DMS 273 (cell line): Measurements from ENCODE around the gene SETD4.

ENCODE experiments used
- DNase-seq: peaks from one replicate; lab custom pipeline; 2025; ENCODE audit not compliant: unreplicated experiment; lab: John Stamatoyannopoulos, UW

Gene SETD4

DNA sequence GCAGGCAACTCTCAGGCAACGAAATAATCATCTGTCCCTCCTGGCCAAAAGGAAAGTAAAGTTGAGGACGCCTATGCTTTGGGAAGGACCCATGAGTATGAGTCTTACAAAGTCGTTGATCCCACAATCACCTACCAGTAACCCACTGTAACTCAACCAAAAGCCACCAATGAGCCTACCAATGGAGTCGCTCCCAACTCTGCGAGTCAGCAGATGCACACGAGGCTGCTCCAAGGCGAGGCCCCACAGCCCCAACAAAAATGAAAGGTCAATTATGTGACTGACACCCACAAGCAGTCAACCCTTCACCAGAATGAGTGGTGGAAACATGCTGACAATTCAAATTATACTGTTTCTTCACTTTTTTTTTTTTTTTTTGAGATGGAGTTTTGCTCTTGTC, 12.0 kb downstream of the SETD4 start:
- no peak for DNase-seq

GRCh38 chr21:36047139-36047538, 13.2 kb downstream of the SETD4 start:
- no peak for DNase-seq

GRCh38 chr21:36045993-36046392, 14.3 kb downstream of the SETD4 start:
- DNase-seq: no peak

DNA sequence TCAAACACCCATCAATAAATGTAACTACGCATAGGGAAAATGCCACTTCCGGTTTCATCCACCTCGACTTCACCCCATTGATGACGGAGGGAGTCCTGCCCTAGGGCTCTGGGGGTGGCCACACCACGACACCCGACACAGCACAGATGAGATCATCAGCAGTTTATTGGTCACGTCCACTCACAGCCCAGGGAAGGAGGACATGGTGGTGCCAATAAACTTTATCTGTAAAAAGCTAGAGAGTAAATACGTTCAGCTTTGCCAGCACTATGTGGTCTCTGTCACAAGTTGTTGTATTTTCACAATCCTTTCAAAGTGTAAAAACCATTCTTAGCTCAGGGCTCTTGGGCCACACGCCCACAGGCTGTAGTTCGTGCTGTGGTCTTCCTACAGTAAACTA, 16.3 kb downstream of the SETD4 start:
- no peak for DNase-seq

- no peak for DNase-seq
Observed at GRCh38 chr21:36041910-36042309, 18.4 kb downstream of the SETD4 start.

GRCh38 chr21:36040389-36040788, 19.9 kb downstream of the SETD4 start:
- no peak for DNase-seq

DNA sequence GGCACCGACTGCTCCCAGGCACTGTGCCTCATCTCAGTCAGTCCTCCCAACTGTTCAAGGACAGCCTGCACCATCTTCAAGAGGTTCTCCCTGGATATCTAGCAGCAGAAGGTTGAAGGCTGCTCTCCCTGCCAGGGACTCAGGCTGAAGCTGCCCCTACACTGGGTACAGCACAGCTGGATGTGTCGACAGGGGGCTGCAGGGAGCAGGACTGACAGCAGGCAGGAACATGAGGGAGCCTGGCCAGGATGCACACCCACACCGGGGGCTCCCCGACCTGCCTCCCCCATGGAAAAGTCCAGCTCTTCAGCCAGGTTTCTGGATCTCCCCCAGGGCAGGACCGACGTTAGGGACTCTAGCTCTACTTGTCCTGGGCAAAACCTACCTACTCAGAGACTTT, 20.5 kb downstream of the SETD4 start:
- no peak for DNase-seq

GRCh38 chr21:36038701-36039497, 21.4 kb downstream of the SETD4 start:
- DNase-seq: no peak

- peak; percentile 23 for DNase-seq
Observed at GRCh38 chr21:36035381-36035791, 24.9 kb downstream of the SETD4 start.

DNA sequence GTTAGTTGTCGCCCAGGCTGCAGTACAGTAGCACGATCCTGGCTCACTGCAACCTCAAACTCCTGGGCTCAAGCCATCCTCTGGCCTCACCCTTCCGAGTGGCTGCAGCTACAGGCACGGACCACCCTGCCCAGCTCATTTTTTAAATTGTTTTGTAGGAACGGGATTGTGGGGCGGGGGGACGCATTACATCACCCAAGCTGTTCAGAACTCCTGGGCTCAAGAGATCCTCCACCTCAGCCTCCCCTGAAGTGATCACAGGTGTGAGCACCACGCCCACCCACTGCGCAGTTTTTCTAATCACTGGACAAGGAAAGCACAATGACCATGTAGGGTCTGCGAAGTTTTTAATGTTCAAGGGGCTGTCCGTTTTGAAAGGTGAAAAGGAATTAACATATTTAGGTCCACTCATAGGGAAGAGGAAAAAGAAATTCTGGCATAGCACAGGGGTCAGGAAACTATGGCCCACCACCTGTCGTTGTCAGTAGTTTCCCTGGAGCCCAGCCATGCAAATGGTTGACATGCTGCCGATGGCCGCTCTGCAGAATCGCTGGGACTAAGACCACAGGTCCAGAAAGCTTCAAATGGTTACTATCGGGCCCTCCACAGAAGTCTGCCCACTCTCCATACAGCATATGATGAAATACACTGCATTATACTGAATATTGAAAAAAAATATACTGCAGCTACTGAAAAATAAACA, 26.0 kb downstream of the SETD4 start:
- DNase-seq: no peak

DNA sequence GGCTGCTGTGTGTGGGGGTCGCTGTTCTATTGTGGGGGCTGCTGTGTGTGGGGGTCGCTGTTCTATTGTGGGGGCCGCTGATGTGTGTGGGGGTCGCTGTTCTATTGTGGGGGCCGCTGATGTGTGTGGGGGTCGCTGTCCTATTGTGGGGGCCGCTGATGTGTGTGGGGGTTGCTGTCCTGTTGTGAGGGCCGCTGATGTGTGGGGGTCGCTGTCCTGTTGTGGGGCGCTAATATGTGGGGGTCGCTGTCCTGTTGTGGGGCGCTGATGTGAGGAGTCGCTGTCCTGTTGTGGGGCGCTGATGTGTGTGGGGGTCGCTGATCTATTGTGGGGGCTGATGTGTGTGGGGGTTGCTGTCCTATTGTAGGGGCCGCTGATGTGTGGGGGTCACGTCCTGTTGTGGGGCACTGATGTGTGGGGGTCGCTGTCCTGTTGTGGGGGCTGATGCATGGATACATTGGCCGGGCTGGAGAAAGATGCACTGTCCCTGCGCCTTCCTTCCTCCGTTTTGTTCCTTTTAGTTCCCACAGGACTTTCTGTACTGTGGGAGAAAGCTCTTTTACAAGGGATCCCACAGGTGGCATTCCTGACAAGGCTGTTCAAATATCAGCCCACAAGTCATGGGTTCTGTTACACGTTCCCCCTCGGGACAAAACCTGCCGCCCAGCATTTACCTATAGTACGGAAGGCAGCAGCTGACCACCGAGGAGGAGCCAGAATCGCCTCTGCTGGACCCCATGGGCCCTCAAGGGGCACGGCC, 27.5 kb downstream of the SETD4 start:
- DNase-seq: no peak

DNA sequence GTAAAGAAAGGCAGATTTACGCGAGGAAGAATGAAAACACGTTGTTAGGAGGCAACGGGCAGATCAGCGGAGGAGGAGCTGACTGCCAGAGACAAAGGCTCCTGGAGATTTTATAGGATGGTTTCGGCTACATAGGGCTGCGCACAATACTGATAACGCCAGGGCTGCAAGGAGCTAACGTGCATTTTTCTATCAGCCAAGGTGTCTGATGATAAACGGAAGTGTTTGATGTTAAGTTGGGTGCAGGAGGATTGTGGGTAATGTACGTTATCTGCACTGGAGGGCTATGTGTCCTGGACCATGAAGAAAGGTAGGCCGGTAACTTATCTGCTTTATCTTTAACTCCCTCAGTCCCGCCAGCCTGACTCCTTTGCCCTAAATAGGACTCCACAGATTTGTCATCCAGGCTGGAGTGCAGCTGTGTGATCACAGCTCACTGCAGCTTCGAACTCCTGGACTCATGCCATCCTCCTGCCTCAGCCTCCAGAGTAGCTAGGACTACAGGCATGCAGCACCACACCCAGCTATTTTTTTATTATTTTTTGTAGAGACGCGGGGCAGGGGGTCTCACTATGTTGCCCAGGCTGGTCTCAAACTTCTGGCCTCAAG, 29.6 kb downstream of the SETD4 start:
- peak; percentile 14 for DNase-seq

GRCh38 chr21:36029309-36029708, 31.0 kb downstream of the SETD4 start:
- no peak for DNase-seq

DNA sequence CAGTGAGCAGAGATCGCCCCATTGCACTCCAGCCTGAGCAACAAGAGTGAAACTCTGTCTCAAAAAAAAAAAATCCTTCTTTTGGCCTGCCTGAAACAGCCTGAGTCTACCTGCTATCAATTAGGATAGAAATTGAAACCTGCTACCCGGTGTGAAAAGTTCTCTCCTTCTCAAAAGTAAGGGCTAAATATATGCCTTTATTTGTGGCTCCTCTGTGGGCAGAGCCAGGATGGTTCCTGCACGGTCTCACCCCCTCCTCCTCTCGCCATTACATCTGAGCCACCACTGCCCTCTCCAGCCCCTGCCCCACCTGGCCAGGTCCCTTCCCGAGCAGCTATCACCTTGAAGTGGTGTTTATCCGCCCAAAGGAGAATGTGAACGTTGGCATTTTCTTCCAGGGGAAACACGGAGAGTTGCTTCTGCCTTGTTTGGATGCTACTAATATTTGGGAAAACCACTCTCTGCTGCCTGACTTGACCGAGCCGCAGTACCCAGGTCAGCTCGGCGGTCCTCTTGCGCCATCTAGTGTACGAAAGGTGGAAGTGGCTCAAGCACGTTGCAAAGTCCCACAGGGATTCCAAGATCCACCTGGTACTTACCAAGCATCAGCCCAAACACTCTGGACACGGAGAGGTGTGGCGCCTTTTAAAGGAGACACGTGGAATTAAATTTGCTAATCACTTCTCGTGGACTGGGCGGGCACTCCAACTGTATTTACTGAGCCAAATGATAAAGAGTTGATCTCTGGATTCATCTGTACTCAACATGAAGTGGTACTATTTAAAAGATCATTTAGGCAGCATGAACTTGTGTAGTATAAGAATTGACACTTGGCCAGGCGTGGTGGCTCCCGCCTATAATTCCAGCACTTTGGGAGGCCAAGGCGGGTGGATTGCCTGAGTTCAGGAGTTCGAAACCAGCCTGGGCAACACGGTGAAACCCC, 31.9 kb downstream of the SETD4 start:
- DNase-seq: peak; percentile 86

DNA sequence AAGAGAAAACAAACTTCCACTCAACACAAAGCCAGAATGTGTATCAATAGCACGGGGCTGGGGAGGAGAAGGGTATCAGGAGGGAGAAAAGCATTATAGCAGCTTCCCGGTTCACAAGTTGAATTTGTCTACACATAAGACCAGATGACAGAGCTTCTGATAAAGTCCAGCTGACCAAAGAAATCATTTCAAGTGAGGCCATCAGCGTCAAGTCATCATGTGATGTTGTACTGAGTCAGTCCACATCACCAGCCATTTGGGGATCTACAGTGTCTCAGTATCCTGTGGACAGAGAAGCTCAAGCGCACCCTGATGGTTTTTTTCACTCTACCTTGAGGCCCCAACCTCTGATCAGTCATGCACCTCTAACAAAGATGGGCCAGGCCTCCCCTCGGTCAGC, 33.0 kb downstream of the SETD4 start:
- DNase-seq: no peak

- no peak for DNase-seq
Observed at GRCh38 chr21:36024782-36025181, 35.5 kb downstream of the SETD4 start.

DNA sequence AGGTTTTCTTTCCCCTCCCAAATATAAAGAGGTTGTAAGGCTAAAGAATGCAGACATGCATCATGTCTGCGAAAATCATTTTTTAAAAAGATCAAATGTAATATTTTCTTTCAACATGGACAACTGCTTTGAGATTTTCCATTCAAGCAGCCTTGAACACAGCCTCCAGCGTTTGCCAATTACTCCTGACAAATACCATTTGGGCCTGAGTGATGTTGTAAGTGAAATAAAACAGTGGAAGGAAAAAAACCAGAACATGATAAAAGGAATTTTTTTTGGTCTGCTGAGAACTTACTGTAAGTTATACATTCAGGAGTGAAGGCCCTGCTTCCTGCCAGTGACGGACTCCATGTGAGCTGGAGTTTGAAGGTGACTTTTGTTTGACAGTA, 37.2 kb downstream of the SETD4 start:
- DNase-seq: no peak

DNA sequence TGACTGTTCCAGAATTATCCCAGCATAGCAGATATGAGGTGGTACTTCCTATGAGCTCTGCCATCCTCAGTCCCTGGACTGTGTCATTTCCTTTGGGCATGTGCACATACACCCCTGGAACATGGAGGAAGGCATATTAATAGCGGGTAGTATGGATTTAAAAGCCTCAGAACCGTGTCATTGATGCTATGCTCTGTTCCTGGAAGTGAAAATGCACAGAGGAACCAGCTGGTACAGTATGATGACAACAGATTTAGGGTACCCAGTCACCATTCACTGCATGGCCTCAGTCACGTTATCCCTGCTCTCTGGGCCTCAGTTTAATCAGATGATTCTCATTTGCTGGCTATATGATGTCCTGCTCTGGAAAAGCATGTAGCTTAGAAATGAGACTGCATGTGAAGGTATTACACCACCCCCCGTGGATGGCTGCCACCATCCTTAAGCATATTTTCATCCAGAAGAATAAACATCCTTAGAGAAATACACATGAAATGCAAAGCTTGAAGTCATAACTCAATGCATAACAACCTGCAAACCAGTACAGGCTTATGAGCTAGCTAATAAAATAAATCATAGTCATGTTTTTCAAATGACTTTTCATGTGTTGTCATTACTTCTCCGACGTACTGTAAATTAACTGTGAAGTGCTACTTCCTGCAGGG, 37.8 kb downstream of the SETD4 start:
- no peak for DNase-seq

GRCh38 chr21:36021251-36021837, 39.0 kb downstream of the SETD4 start:
- DNase-seq: no peak
